GM18909 (cell line): ENCODE data around the gene SCOC.
"Not testable (repeated sequence)": the region's sequence is repeated elsewhere in the genome, so short reads cannot be mapped to it uniquely, and the experiment has no call there.

Experiments
- ATAC-seq: cut with Tn5 transposase; IDR thresholded peaks from one replicate; pipeline ENCODE4 v1.9.1; 2021; ENCODE audit warnings: mild to moderate bottlenecking; ENCODE audit not compliant: unreplicated experiment, poor library complexity

Gene SCOC

DNA sequence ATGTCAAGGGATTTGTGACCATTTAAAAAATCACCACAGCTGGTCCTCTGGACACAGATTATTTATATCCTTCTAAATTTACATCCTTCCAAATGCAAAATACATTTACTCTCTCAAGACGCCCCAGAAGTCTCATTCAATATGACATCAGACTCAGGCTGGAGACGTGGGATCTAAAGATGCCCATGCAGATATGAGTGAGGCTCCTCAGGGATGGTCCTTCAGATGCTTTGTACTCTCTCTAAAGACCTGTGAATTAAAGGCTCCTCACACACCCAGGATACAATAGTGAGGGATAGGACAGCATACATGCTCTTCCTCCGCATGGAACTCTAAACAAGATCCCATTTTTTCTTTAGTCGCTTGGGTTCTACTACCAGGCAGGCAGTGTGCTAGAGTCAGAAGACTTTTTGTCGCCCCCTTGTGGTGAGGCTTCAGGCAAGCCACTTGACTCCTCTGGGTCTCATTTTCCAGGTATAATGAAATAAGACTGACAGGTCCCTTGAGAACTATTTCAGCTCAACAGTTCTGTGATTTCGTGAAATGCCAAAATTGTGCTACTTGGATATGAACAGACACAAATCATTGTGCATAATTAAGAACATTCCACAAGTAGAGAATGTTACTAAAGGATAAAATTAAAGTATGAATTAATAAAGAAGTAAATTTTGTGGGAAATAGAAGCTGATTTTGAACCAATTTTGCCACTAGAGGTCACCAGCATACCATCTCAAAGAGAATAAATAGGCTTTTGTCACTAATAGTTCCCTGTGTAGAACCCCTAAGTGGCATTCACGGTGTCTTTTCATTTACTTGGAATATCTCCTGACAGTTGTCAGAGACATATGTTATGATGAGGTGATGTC, 13.7 kb upstream of the SCOC start:
- peak; percentile 97 for ATAC-seq

DNA sequence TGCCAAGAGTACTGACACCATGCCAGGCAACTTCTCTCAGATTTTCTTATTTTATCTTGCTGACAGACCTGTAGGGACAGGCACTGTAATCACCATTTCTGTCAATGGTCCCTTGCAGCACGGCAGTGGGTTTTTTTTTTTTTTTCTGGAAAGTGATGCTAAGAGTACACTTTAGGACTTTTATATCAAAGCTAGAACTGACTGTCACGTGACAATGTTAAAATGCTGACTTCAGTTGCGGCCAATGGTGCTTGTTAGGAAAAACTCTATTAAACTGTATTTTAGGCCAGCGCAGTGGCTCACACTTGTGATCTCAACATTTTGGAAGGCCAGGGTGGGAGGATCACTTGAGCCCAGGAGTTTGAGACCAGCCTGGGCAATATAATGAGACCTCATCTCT, 12.3 kb upstream of the SCOC start:
- no peak for ATAC-seq

DNA sequence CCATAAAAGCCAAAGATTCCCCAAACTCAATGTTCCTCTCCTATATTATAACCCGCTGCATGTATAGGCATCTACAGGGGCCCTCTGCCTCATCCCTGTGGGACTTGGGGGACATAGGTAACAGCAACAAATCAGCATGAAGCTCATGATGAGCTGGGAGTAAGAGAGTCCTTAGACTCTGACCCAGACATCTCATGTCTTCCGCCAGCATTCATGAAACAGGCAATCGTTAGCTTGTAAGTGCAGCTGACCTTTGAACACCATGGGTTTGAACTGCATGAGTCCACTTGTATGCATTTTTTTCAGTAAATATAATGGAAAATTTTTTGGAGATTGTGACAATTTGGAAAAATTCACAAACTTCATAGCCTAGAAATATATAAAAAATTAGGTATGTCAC, 10.4 kb upstream of the SCOC start:
- no peak for ATAC-seq

DNA sequence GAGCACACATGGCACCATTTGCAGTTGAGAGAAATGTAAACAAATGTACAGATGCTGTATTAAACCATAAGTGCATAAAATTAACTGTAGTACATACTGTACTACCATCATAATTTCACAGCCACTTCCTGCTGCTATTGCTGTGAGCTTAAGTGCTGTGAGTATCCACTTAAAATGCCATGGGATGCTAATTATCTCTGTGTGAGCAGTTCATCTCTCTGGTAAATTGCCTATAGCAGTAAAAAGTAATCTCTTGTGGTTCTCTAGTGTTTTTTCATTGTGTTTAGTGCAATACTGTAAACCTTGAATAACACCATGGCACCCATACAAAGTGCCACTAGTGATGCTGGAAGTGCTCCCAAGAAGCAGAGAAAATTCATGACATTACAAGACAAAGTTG, 9.9 kb upstream of the SCOC start:
- ATAC-seq = no peak

DNA sequence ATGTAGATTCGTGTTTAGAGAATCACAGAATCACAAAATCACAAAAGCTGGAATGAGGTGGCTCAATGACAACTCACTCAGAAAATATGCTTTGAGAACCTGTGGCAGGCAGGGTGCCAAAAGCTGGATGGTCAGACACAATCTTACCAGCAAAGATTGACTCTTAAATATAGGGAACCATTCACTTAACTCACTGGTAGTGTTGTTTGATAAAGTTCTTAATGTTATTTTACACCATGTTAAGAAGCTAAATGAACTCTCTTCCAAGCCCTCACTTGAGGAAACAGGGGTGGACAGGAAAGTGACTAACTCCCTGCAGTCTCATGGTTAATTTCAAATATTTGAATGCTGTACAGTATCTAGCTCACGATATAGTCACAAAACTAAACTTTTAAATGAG, 5.7 kb upstream of the SCOC start:
- no peak for ATAC-seq

DNA sequence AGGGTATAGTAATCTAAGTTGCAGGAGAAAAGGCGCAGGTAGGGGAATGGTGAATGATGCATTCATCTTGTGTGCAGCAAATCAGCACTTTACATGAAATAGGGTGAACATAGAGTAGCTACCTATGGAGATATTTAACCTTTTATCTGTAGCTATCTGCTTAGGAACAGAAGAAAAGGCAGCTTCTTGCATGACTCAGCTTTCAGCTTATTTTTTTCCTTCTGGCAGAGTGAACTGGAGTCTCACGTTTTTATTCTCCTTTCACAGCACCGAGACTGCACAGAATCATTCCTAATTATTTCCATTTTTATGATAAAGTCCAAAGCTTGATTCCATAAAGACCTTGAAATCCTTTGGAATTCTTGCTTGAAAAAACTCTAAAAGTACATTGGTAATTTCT, 4.8 kb upstream of the SCOC start:
- ATAC-seq = no peak

DNA sequence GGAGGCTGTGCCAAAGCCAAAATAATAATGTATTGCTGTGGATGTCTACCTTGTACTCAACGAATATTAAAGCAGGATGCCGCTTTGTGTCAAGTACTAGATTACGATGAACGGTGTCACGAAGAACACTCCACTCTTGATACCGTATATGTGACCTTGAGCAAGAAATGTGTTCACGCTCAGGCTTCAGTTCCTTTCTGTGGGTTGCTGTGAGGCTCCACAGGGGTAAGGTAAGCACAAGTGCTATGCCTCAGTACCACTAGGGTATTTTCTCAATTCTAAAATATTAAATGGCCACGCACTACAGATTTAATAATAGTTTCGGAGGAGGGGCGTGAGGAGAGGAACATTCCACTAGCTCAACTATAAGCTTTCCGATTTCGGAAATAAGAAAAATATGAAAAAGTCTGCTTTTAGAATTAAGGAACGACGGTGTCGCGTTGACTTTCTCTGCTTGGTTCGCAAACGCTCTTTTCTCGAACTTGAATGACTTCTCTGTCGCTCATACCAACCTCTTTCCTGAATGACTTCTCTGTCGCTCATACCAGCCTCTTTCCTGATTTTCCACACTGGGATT, 607 bp upstream of the SCOC start:
- peak; percentile 65 for ATAC-seq

DNA sequence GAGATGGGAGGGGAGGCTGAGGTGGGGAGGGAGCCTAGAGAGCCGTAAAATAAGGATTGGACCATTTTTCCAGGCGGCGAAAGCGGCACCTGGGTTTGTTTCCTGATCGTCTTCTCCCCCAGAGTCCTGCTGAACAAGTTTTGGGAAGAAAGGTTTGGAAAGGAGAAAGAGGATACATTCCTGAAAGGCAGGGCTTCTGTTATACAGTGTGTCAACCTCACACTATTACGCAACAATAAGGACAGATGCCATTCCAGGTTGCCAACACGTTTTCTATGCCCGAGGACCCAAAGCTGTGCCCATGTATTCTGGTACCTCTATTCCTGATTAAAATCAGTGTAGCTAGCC, 658 bp downstream of the SCOC start:
- no peak for ATAC-seq

DNA sequence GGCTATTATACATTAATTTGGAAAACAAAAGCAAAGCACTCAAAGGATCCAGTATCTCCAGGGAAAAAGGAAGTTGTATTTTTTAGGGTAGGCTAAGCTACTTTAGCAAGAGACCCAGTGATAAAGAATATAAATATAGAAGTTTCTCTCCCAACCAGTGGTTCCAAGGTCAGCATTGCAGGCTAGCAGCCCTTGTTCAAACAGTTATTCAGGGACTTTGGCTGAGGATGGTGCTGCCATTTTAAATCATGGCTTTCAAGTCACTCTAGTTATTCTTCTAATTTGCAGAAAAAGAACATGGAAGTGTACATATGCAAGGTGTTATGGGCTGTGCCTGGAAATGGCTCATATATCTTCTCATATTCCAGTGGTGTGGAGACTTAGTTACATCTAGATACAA, 9.3 kb downstream of the SCOC start:
- ATAC-seq = no peak

DNA sequence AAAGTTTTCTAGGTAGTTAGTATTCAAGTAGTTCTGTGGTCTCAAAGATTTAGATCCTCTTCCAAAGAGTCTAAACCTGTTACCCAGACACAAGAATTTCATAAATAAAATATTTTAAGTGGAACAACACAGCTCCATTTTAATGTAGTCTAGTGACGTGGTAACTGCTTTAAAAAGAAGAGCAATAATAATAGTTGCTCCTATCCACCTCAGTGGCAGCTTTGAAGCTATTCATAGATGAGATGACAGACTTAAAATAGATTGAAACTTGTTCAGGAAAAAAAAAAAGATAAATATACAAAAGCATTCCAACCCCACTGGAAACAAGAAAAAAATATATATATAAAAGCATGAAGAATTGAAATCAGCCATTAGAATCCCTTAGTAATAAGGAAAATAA, 14.6 kb downstream of the SCOC start:
- no peak for ATAC-seq

DNA sequence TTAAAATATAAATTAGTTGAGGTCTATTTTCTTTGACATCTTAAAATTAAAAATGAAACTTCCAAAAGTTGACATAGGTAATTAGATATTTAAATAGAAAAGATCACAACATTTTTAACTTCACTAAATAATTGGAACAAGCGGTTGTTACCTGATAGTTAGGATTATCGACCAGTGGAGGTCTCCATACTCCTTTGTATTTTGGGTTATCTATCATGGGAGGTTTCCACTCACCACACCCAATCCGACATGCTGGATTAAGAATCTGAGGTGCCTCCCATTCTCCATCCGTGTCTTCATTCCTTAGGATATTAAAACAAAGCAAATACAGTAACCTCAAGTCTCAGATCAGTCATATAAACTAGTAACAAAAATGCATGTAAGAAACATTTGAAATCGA, 22.2 kb downstream of the SCOC start:
- ATAC-seq = no peak

DNA sequence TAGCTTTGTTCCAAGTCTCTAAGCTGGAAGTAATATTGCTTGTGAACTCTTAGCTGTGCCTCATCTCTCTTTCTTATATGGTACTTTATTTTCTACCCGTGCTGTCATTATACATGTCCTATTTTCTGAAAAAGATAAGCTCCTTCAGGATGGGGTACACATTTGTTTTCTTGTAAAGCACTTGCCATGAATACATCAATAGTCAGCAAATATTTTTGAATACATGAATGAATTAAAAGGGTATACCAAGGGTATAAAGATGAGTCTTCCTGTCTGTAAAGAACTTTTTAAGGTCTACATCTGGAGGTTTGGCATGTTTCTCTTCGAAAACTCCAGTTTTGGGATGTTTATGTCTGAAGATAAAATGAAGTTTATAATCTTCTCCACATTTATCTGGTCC, 26.7 kb downstream of the SCOC start:
- ATAC-seq = no peak

DNA sequence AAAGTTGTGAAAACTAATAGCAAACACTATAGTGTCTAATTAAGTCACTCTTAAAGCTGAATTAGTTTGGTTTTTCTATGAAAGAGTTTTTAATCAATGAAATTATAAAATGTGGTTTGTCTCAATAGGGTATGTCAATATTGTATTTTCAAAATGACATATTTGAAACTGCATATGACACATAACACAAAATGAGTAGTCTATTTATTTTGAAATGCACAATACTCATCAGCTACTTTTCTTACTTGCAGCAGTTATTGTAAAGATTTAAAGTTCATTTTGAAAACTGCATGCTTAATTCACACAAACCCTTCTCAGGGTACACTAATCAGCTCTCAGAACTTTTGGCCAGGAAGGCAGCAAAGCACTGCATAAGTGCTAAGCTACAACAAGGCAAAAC, 32.8 kb downstream of the SCOC start:
- no peak for ATAC-seq

DNA sequence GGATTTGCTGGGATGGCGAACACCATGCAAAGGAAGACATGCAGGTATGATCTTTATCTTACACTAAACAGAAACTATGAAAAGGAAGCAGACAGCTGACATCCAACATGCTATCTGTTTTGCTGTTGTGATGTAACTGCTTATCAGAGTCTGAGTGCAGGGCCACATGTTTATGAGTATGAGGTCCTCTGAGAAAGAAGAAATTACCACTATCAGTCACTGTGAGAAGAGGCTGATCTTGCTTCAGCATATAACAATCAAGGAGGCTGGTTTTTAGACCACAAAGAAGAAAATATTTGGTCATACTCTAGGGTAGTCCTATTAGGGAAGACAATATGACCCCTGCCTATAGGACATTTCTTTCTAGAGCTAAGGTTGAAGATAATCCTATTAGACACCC, 35.5 kb downstream of the SCOC start:
- no peak for ATAC-seq

DNA sequence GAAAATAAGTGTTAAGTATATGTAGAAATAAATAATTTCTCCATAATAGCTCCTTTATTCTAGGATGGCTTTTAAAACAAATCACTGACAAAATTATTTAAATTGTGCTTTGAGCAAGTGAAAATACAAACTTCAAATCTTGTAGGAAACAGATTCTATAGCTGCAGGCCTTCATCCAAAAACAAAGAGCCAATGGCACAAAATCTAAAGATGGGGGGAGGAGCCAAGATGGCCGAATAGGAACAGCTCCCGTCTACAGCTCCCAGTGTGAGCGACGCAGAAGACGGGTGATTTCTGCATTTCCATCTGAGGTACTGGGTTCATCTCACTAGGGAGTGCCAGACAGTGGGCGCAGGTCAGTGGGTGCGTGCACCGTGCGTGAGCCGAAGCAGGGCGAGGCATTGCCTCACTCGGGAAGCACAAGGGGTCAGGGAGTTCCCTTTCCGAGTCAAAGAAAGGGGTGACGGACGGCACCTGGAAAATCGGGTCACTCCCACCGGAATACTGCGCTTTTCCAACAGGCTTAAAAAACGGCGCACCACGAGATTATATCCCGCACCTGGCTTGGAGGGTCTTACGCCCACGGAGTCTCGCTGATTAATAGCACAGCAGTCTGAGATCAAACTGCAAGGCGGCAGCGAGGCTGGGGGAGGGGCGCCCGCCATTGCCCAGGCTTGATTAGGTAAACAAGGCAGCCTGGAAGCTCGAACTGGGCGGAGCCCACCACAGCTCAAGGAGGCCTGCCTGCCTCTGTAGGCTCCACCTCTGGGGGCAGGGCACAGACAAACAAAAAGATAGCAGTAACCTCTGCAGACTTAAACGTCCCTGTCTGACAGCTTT, 39.9 kb downstream of the SCOC start:
- ATAC-seq = not testable (repeated sequence)

DNA sequence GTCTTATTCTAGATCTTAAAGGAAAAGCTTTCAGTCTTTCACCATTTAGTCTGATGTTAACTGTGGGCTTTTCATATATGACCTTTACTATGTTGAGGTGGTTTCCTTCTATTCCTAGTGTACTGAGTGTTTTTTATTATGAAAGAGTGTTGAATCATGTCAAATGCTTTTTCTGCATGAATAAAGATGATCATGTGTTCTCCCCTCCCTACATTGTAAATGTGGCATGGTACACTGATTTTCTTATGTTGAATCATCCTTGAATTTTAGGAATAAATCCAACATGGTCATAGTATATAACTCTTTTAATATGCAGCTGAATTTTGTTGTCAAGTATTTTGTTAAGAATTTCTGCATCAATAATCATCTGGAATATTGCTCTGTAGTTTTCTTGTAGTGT, 49.7 kb downstream of the SCOC start:
- no peak for ATAC-seq

DNA sequence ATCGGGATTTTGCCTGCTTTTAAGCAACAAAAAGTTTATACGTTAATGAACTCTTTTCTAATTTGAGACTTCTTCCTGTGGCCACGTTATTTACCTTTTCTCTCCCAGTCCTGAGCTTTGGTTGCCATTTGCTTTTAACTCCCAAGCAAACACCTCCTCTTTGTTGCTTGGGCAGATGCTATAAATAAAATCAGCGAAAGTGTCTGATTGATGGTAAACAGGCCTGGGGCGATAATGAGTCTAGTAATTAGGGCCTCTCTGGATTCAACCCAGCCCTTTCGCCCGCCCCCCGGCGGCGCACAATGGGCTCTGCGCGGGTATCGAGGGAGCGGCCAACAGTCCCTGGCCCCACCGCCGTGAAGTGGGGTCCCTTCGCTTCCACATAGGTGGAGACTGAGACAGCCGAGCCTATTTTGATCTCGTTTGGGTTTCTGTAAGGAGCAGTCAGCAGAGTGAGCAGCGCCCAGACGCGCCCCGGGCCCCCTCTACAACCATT, 53.2 kb downstream of the SCOC start:
- ATAC-seq = peak; percentile 16

DNA sequence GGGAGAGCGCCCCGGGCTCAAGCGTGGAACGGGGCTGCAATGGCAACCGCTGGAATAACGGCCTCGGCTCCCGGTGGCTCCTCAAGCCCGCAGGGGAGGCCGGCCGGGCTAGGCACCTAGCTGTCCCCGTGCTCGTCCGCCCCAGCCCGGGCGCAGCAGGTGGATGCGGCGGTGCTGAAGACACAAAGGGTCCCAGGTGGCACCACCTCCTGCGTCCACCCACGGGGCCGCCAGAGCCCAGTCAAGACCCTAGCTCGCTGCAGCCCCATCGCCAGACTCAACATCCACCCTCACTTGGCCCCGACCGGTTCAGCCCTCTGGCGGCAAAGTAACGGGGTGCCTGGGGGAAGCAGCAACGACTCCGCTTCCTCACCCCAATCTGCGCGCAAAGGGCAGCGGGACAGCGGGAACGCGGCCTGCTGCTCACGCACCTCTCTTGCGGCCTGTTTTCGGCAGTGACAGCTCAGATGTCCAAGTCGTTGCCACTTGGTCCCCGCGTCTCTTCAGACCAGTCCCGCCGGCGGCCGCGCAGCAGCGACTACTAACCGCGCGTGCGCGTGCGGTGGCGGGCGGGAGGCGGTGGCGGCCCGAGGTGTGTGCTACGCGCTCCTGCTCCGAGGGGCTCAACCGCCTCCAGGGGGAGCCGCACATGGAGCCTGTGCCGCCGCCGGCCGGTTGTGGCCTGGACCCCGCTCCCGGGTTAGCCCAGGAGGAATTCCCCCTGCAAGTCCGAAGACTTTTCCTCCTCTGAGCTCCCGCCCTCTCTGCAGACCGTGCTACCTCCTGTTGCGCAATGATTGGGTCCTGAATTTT, 53.9 kb downstream of the SCOC start, which contains the start of gene CLGN:
CLGN (minus strand) TSS at position 543 of the 813 bp plus-strand sequence. CDS start 14,570 bp downstream, outside the sequence.
- peak; percentile 91 for ATAC-seq

DNA sequence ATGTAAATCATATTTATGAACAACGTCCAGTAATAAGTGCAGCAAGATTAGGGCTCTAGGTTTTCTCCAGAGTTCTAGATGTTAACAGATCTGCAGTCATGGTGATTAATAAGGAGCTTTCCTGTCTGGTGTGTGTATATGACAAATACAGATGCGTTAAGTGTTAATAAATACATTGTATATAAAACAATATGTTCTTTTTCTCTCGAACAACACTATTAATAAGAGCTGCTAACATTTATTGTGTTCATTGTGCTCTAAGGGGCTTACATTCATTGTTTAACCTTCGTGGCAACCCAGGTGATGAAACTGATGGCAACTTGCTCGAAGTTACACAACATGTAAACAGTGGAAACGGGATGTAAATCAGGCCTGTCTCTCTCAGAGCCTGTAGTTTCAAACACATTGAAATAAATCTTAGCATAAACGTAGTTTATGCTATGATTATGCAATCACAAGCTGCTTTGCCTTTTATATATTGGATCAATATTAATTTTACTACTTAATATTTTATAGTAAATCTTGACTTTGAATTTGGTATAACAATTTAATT, 54.5 kb downstream of the SCOC start:
- ATAC-seq = no peak
